NCI-H446 treated with DMSO at 0.1 percent for 48 hours (cell line): ENCODE results near the gene LRRK2.
"Not testable (repeated sequence)": the region's sequence is repeated elsewhere in the genome, so short reads cannot be mapped to it uniquely, and the experiment has no call there.

Source experiments
- DNase-seq: peaks from one replicate; lab custom pipeline; 2025; lab: John Stamatoyannopoulos, UW

Gene LRRK2

DNA sequence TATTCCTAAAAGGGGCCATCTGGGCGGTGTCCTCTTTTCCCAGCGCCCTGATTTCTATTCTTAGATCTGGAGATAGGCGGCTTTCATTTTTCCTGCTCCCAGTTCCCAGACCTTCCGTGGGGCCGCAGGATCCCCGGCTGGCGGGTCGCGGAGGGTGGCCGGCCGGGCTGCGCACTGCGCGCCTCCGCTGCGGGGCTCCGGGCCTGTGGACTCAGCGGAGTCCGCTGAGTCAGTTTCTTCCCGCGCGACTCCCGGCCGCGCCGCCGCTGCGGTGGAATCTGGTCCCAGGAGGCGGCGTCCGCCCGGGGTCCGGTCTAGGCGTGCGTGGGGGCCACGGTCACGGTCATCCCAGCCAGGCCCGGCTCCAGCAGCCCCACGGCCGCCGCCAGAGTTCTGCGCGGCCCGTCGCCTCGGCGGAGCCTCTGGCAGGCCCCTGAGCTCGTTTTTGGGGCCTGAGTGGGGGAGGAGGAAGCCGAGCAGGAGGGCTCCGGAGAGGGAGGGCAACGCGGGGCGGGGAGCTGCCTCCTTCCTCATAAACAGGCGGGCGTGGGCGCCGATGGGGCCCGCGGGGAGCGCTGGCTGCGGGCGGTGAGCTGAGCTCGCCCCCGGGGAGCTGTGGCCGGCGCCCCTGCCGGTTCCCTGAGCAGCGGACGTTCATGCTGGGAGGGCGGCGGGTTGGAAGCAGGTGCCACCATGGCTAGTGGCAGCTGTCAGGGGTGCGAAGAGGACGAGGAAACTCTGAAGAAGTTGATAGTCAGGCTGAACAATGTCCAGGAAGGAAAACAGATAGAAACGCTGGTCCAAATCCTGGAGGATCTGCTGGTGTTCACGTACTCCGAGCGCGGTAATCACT, at the start of gene LRRK2:
TSS of gene LRRK2 (plus strand) at position 559 of the 853 bp plus-strand sequence. CDS start at position 694, 135 bp downstream.
- DNase-seq: no peak

DNA sequence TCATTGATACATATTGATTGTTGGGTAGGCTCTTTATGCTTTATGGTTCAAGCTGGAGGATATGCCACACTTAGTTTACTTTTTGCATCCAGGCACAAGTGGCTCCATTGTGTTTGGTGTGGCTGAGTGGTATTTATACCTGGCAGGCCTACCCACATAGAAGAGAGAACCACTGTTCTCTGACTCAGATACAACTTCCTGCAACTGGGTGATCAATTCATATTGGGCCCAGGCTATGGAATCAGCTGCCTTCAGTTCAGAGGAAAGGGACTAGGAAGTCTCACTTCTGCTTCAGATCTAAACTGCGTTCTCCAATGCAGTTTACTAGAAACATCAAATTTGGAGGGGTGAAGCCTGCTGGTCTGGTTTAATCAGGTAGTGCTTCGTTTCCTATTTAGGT, 49.8 kb upstream of the LRRK2 start:
- no peak for DNase-seq

DNA sequence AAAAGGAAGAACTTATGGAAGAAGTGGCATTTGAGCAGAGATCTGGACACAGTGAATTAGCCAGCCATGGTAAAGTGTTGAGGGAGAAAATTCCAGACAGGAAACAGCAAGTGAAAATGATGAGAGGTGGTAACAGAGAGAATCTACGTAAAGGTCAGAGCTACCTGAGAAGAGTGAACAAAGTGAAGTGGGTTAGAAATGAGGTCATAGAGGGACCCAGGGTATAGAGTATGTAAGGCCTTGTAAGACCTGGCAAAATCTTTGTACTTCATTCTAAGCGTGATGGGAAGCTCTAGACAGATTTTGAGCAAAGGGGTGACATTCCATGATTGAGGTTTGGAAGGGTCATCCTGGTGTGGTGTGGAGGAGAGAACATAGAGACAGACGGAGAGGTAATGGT, 49.3 kb upstream of the LRRK2 start:
- no peak for DNase-seq

DNA sequence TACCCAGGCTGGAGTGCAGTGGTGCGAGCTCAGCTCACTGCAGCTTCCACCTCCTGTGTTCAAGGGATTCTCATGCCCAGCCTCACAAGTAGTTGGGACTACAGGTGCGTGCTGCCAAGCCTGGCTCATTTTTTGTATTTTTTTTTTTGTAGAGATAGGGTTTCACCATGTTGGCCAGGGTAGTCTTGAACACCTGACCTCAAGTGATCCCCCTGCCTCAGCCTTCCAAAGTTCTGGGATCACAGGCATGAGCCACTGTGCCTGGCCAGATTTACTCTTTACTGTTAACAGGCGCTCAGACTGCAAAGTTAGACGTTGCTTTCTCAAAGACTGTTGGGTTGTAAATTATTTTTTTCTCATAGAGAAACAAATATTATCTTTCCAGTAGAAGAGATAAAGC, 46.1 kb upstream of the LRRK2 start:
- no peak for DNase-seq

DNA sequence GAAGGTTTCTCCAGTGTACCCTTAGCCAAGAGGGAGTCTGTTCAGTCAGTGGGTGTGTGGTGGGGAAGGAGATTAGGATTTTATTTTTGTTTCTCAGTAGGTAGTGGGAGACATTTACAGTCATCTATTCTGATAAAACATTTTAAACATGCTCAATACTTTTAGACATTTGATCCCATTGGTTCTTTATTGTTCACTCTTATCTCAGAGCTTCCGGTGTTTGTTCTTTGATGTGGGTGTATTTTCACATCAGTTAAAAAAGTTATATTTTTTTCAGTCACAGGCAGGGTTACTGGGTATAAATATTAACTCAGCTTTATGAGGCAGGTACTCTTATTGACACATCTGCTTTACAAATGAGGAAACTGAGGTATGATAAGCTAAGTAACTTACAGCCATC, 43.3 kb upstream of the LRRK2 start:
- no peak for DNase-seq

DNA sequence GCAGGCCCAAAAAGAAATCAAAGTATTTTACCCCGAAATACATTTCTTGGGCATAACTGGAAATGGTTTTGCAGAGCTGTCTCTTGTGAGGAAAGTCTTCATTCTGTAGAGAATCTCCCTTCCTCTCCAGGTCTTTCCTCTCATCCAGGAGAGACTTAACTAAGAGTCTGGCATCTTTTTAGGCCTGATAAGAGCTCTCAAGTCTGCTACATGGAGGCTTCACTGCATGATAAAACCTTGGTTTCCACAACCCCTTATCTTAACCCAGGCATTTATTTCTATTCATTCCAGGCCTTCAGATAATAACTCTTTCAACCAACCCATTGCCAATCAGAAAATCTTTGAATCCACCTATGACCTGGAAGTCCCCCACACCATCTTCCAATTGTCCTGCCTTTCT, 41.1 kb upstream of the LRRK2 start:
- DNase-seq: no peak

DNA sequence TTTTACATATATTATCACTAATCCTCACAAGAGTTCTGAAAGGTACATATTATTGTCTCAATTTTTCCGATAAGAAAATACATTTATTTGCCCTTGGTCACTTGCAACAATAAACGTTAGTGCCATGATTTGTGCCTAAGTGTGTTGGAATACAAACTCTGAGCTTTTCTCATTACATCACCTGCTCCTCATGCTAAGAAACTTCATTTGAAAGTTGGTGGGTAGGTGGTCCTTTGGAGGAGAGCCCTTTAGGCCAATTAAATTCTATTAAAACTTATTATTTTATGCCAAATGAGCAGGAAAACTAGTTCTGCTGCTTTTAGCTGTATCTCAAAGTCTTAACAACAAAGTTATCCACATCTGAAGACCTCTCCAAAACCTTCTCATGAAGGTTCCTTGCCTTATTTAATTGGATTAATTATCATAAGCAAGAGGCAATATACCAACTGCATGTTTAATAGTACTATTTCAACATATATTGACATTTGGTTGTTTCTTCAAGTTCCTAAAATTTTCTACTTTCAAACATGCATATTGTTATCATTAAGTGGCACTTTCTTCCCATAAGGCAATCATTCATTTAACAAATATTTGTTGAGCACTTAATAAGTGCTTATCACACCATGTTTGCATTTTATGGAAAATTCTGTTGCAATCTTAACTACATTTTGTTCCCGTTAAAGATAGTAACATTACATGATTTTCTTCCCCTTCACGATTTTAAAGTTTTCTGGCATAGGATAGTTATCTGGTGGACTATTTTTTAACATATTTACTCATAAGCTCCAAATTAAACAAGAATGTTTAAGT, 40.1 kb upstream of the LRRK2 start:
- no peak for DNase-seq

DNA sequence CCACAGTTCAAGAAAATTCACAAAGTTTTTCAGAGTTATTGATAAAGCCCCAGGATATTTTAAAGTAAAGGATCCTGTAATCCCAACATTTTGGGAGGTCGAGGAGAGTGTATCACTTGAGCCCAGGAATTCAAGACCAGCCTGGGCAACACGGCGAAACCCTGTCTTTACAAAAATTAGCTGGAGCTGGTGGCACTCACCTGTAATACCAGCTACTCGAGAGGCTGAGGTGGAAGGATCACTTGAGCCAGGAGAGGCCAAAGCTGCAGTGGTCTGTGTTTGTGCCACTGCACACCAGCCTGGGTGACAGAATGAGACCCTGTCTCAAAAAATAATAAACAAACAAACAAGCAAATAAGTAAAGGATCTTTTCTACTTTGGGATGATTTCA, 39.5 kb upstream of the LRRK2 start:
- DNase-seq: no peak

DNA sequence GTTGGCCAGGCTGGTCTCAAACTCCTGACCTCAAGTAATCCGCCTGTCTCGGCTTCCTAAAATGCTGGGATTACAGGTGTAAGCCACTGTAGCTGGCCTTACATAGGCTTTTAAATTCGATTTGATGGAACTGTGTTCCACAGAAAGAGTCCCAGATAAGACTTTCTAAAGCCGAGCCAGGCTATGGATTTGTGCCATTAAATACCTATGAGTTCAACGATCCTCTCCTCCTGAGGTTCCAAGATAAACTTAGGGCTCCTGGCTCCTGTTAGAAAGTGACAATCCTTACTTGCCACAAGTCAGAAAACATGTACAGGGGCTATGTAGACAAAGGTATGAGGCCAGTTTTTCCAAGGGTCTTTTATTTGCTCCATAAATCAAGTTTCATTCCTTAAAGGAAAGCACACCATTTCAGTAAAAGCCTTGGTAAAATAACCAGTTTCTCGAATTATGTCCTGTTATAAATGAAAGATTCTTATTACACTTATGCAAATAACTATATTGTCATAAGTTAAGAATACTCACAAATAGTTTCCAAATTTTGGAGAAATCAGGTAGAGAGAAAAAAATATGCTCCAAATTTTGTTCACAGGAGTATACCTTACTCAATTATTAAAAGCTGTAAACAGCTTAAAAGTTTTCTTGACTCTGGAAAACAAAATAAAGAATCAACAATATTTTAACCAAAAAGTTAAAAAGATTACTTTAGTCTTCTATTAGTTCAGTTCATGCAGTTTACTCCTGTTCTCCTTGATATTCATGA, 36.1 kb upstream of the LRRK2 start:
- no peak for DNase-seq

DNA sequence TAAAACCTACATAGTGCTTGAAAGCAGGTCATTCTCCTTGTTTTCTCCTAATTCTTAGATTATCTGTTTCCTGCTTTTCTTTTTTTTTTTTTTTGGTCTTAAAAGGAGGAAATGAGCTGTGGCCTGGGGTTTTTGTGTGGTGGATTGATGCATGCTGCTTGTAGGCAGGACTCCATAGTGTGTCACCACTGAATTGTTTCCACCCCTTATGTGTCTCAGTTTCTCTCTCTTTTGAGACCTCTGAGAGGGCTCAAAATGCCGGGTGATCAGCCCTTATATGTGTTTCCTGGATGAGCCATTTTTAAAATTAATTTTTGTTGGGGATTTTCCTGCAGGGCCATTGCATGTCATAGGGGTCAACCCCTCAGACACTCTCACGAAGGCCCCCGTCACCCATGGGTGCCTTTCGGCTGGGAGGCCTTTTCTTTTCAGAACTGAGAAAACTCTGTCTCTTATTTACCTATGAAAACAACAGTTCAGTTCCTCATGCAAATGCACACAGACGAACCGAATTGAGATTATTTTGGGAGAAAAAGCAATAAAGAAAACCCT, 32.0 kb upstream of the LRRK2 start:
- DNase-seq: no peak

DNA sequence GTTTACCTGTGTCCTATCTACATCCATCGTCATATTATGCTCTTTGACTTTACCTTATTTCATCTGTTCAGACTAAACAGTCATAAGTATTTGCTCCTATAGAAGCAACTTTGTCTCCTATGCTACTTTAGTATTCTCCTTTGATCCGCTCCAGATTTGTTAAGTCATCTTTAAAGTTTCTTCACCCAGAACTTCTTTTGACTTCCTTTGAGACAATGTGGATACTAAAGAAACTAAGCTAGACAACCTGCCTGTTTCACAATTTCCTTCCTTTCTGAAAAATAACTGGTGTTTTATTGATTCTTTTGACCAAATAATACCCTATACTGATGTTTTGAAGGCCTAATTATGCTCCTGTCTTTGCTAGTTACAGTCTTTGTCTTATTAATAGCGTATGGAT, 30.0 kb upstream of the LRRK2 start:
- DNase-seq: no peak

DNA sequence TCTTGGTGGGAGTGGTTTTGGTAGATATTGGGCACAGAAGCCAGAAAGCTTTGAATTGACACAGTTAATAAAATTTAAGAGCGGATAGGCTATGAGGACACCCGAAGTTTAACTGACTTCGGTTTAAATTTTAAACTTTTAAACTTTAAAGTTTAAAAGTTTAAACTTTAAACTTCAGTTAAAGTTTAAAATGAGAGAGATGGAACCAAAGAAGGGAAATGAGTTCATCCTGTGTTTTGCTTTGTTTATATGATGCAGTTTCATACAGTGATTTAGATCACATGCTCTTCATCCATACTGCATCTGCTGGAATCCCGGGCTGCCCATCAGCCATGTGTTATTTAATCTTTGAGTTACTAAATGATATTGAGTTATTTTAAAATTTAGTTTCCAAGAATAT, 27.2 kb upstream of the LRRK2 start:
- no peak for DNase-seq

DNA sequence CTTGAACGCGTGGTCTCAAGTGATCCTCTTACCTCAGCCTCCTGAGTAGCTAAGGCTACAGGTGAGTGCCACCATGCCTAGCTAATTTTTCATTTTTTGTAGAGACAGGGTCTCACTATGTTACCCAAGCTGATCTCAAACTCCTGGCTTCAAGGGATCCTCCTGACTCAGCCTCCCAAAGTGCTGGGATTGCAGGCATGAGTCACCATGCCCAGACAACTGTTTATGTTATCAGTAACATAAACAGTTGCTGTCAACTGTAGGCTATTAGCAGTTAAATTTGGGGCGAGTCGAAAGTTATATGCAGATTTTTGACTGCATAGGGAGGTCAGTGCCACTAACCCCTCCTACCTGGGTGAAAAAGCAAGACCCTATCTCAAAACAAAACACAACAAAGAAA, 26.2 kb upstream of the LRRK2 start:
- no peak for DNase-seq

DNA sequence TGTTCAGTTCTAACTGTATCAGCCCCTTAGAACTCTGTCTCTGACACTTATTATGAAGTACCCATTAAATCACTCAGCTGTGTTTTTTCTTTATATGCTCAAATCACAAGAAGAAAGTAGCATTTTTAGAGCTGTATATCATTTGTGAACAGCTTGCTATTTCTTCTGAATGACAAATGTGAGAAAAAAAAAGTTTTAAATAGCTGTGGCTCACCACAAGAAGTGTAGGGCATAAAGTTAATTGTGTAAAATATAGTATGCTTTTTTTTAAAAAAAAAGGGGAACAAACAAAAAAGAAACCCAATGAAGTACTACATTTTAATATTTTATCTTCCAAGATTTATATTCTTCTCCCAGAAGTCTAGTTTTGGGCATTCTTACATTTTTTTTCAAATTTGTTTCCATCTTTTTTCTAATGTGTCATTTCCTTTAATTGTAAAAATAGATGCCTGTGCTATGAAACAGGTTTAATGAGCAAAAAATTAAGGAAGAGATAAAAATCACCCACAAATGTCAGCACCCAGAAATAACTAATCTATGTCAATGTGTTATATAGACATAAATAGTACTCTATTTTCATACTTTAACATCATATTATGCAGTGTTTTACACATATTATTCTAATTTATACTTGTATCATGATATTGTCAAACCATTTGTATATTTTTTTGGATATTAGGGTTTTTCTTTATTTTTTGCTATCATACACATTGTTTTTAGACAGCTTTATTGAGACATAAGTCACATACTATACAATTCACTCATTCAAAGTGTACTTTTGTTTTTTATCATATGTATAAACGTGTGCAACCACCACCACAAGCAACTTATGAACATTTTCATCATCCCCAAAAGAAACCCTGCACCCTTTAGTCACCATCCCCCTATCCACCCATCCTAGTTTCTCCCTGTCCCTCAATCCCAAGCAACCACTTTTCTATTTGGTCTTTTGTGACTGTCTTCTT, 22.4 kb upstream of the LRRK2 start:
- DNase-seq: no peak

DNA sequence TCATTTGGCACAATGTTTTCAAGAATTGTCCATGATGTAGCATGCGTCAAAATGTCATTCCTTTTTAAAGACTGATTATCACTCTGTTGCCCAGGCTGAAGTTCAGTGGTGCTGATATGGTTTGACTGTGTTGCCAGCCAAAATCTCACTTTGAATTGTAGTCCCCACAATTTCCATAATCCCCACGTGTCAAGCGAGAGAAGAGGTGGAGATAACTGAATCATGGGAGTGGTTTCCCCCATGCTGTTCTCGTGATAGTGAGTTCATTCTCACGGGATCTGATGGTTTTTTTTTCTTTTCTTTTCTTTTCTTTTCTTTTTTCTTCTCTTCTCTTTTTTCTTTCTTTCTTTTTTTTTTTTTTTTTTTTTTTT, 21.8 kb upstream of the LRRK2 start:
- DNase-seq: no peak

DNA sequence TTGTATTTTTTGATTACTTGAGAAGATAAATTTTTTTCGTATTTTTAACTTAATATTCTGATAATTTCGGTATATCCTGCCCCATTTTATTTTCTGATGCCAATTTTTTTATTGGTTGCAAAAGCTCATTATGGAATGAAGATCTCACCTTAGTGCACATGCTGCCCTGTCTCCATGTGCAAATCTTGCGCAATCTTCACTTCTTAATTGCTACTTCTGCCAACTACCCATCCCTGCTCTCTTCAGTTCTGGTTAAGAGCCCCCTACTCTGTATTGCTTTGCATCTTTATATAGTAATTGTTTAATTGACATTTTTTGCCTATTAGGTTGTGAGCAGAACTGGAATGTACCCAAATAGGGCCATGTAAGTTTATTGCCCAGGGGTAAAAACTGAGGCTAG, 20.5 kb upstream of the LRRK2 start:
- DNase-seq: no peak

DNA sequence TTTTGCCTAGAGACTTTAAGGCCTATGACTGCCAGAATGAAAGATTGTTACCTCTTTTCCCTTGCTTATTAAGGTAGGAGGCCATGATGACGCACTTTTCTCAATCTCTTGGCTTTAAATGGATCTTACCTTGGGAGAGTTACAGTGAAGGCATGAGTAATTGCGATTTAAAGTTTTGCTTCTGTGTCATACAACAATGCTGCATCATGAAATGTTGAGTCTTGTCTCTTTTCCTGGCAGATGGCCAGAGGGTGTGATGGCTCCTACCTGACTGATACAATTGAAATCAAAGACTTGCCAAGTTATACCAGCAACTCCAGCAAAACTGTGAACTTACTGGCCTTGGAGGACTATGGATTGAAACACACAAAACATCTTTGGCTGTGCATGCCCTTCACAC, 17.2 kb upstream of the LRRK2 start:
- DNase-seq: no peak

DNA sequence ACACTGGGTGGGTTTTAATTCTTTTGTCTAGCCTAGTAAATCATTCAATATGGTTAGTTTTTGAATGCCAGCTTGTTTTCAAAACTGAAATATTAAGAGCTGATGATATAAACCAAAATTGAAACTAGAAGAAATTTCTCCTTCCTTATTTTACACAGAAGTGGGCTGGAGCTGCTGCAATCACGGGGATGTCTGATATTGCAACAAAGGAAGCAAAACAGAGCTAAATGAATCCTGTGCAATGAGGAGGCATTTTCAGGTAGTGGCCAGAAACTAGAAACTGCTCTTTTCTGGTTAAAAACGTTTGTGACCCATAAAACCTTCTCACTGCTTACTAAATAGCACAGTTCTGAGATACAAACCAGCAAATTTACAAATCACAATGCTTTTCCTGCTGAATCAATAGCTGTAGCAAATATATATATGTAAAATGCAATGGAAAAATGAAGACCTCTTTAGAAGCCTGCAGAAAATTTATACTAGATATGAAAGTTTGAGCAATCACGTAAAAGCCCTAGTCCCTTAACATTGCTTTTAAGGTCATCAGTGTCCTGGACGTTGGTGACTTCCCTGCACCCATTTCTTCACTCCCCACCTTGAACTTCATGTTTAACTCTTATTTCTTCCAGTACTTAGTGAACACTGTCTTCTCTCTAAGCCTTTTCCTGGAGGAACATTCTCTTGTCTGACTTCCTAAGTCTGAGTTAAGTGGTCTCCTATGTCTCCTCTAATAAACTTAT, 15.9 kb upstream of the LRRK2 start:
- no peak for DNase-seq

DNA sequence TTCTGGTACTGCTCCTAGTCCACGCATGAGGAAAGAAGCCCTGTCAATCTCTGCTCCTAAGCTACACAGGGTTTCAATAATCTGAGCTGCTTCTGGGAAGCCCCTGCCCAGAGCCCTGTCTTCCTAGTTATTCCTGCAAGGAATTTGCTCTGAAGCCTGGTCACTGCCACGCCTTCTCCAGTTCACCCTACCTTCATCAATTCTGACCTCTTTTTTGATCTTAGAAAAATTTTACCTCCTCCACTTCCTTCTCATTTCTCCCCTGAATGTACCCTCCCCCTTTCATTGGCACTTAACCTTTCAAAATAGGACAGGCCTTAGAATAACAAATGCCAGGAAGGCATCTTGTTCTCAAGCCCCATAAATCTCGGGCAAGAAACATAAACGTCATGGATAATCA, 14.9 kb upstream of the LRRK2 start:
- DNase-seq: no peak

DNA sequence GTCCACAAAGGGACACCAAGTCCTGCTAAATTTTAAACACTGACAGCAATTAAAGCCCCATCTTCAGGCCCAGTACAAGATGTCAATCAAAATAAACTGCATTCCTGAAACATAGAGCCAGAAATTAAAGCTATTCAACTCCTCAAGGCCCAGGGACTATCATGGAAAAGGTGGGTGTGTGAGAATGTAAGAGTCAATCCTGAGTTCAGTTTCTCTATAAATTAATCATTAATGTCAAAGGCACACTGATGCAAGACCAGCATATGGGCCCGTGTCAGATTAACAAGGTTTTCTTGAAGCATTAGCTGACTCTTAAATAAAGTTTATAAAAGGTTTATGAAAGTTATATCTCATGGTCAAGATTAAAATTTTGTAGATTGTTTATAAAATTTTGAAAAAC, 13.6 kb upstream of the LRRK2 start:
- DNase-seq: not testable (repeated sequence)

DNA sequence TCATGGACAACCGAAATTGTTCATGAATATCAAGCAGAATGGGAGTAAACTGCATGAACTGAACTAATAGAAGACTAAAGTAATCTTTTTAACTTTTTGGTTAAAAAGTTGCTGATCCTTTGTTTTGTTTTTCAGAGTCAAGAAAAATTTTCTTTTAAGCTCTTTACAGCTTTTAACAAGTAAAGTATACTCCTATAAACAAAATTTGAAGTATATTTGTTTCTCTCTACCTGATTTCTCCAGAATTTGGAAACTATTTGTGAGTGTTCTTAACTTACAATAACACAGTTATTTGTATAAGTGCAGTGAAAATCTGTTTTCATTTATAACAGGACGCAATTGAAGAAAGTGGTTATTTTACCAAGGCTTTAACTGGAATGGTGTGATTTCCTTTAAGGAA, 12.2 kb upstream of the LRRK2 start:
- no peak for DNase-seq
